GM12873 (cell line): ENCODE measurements around the gene MAP1A.

ENCODE experiments used
- CTCF ChIP-seq: IDR thresholded peaks from 2 replicates; pipeline ENCODE4 v1.5.1; 2012; ENCODE audit warnings: low read depth, mild to moderate bottlenecking, moderate library complexity, low read length, control low read depth; ENCODE audit not compliant: insufficient read depth; ENCODE audit errors: missing control alignments

Gene MAP1A

GRCh38 chr15:43534897-43535296 lies 17.5 kb downstream of the MAP1A start:
- no peak for TF ChIP-seq CTCF

GRCh38 chr15:43538091-43538490 lies 20.7 kb downstream of the MAP1A start:
- TF ChIP-seq CTCF = no peak

- no peak for TF ChIP-seq CTCF
Observed at GRCh38 chr15:43541785-43542184, 24.4 kb downstream of the MAP1A start.

- TF ChIP-seq CTCF = no peak
Observed at GRCh38 chr15:43544266-43544665, 26.9 kb downstream of the MAP1A start.

GRCh38 chr15:43545426-43545825 lies 28.0 kb downstream of the MAP1A start:
- no peak for TF ChIP-seq CTCF

GRCh38 chr15:43547539-43547938 lies 30.1 kb downstream of the MAP1A start:
- TF ChIP-seq CTCF = no peak

- no peak for TF ChIP-seq CTCF
Observed at GRCh38 chr15:43550527-43551363, 33.3 kb downstream of the MAP1A start.
